Tibial artery (tissue), 4 donors: ENCODE results near the gene ST3GAL2.

Source experiments
- DNase-seq, 2 donors: peaks; one replicate each; pipeline ENCODE4 v3.0.0-alpha.2; 2019
- H3K27ac ChIP-seq, 2 donors: fragments of 200-600 bp; sonication (generic) in 1 of 2; 1 replicate in 1 of 2; 2 replicates in 1 of 2; pipeline ENCODE4 v1.5.1; 2018 to 2019; ENCODE audit warnings: mild to moderate bottlenecking in 1 of 2
- H3K27me3 ChIP-seq, 2 donors: fragments of 200-600 bp; sonication (generic) in 1 of 2; one replicate each; pipeline versions ENCODE4 v1.5.1 to v1.6.0; 2016 to 2019
- H3K36me3 ChIP-seq, 3 donors: fragments of 200-600 bp; sonication (generic) in 2 of 3; one replicate each; pipeline ENCODE4 v1.5.1; 2016 to 2019; ENCODE audit warnings: mild to moderate bottlenecking in 2 of 3
- H3K4me1 ChIP-seq, 4 donors: fragments of 200-600 bp; sonication (generic) in 2 of 4; 1 replicate in 3 of 4; 2 replicates in 1 of 4; pipeline ENCODE4 v1.5.1; 2016 to 2019
- H3K4me3 ChIP-seq, 2 donors: fragments of 200-600 bp; sonication (generic) in 1 of 2; 1 replicate in 1 of 2; 2 replicates in 1 of 2; pipeline ENCODE4 v1.5.1; 2018 to 2019; ENCODE audit warnings: mild to moderate bottlenecking in 2 of 2
- H3K9me3 ChIP-seq, 3 donors: fragments of 200-600 bp; sonication (generic) in 1 of 3; one replicate each; pipeline ENCODE4 v1.5.1; 2016 to 2019
- intact Hi-C: fragments of 100-400 bp; cut with DNase I; formaldehyde crosslinking; loops from one replicate; pipeline ENCODE4 v1.15.0; 2023; ENCODE audit warnings: low total_unique reads
- TF ChIP-seq, protein P1 (sequence below), 2 experiments: fragments of 200-600 bp in 1 of 2; fragments of 450-650 bp in 1 of 2; IDR thresholded peaks; one replicate each; pipeline ENCODE4 v1.5.1; 2017 to 2019; ENCODE audit warnings: antibody characterized with exemption in 2 of 2, mild to moderate bottlenecking in 1 of 2, moderate library complexity in 1 of 2

The ST3GAL2 gene

GRCh38 chr16:70438969-70439862 is at the start of gene ST3GAL2:
Gene ST3GAL2 (minus strand): TSS chr16:70439100. CDS start chr16:70398530, 40,570 bp downstream.
- Histone ChIP-seq H3K4me1 (peaks cover 0 to 34% (median 26%) of the 10 kb centered on the region in 4 donors), H3K27me3 (no peaks in the 10 kb centered on the region), H3K9me3 (no peaks in the 10 kb centered on the region), H3K36me3 (no peaks in the 10 kb centered on the region), H3K27ac (peak within 1 kb of the TSS; percentile 79 to 84), H3K4me3 (peak within 1 kb of the TSS; percentile 85 to 97)
- peak; percentile 96 to 98 for DNase-seq
- TF ChIP-seq, protein P1, sequence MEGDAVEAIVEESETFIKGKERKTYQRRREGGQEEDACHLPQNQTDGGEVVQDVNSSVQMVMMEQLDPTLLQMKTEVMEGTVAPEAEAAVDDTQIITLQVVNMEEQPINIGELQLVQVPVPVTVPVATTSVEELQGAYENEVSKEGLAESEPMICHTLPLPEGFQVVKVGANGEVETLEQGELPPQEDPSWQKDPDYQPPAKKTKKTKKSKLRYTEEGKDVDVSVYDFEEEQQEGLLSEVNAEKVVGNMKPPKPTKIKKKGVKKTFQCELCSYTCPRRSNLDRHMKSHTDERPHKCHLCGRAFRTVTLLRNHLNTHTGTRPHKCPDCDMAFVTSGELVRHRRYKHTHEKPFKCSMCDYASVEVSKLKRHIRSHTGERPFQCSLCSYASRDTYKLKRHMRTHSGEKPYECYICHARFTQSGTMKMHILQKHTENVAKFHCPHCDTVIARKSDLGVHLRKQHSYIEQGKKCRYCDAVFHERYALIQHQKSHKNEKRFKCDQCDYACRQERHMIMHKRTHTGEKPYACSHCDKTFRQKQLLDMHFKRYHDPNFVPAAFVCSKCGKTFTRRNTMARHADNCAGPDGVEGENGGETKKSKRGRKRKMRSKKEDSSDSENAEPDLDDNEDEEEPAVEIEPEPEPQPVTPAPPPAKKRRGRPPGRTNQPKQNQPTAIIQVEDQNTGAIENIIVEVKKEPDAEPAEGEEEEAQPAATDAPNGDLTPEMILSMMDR (IDR thresholded peaks at IDR 0.05): peak in 1 of 2 experiments; percentile 33
- intact Hi-C loops: no loop called here

- no peaks in the 10 kb centered on the region for H3K9me3 ChIP-seq
- no peaks in the 10 kb centered on the region for H3K27me3 ChIP-seq
- TF ChIP-seq, protein P1 (IDR thresholded peaks at IDR 0.05): no peak
- H3K4me1 ChIP-seq: peaks cover 0 to 7% (median 0%) of the 10 kb centered on the region in 4 donors
- no peak for DNase-seq
- intact Hi-C loops: no loop called here
- H3K27ac ChIP-seq: no peak overlapping the region
- H3K4me3 ChIP-seq: no peak overlapping the region
- peaks cover 28 to 98% (median 56%) of the 10 kb centered on the region in 3 donors for H3K36me3 ChIP-seq
Measured at GRCh38 chr16:70484867-70485266, 46.0 kb upstream of the ST3GAL2 start.

DNA sequence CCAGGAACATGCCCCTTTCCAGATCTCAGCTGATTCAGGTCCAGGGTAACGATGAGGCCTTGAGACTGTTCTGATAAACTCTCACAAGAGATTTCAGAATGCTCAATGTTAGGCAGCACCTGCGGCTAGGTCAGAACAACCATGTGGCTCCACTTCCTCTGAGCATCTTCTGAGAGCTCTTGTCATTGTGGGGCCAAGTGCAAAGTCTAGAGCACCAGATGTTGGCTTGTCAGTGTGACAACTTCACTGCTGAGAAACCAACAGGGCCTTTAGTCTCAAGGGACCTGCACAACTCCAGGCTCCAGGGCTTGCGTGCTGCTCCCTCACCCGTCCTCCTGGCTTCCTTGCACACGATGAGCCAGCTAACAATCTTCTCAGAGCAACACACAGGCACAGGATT is 44.5 kb upstream of the ST3GAL2 start:
- DNase-seq: no peak
- peaks cover 24 to 98% (median 61%) of the 10 kb centered on the region in 3 donors for H3K36me3 ChIP-seq
- no peaks in the 10 kb centered on the region for H3K27me3 ChIP-seq
- H3K4me3 ChIP-seq: no peak overlapping the region
- intact Hi-C loops: no loop called here
- TF ChIP-seq, protein P1 (IDR thresholded peaks at IDR 0.05): no peak
- H3K9me3 ChIP-seq: no peaks in the 10 kb centered on the region
- no peak overlapping the region for H3K27ac ChIP-seq
- H3K4me1 ChIP-seq: peaks cover 0 to 7% (median 0%) of the 10 kb centered on the region in 4 donors

DNA sequence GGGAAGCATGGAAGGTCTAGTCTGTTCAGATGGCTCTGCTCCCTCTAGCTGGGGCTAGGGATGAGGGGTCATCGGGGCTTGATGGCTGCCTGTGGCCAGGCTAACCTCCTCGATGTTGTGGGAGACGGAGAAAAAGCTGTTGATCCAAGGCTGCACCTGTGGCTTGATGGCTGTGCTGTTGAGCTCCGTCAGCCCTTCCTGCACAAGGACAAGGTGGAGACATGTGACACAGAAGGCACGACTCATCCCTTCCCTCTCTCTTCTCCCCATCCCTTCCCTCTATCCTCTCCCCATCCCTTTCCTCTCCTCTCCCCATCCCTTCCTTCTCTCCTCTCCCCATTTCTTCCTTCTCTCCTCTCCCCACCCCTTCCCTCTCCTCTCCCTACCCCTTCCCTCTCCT is 43.7 kb upstream of the ST3GAL2 start:
- H3K9me3 ChIP-seq: no peaks in the 10 kb centered on the region
- intact Hi-C loops: no loop called here
- no peak overlapping the region for H3K4me3 ChIP-seq
- no peak for DNase-seq
- H3K36me3 ChIP-seq: peaks cover 16 to 98% (median 67%) of the 10 kb centered on the region in 3 donors
- peak overlapping the region in 1 of 2 donors; percentile 16 for H3K27ac ChIP-seq
- TF ChIP-seq, protein P1 (IDR thresholded peaks at IDR 0.05): no peak
- H3K27me3 ChIP-seq: no peaks in the 10 kb centered on the region
- peaks cover 0 to 7% (median 0%) of the 10 kb centered on the region in 4 donors for H3K4me1 ChIP-seq

DNA sequence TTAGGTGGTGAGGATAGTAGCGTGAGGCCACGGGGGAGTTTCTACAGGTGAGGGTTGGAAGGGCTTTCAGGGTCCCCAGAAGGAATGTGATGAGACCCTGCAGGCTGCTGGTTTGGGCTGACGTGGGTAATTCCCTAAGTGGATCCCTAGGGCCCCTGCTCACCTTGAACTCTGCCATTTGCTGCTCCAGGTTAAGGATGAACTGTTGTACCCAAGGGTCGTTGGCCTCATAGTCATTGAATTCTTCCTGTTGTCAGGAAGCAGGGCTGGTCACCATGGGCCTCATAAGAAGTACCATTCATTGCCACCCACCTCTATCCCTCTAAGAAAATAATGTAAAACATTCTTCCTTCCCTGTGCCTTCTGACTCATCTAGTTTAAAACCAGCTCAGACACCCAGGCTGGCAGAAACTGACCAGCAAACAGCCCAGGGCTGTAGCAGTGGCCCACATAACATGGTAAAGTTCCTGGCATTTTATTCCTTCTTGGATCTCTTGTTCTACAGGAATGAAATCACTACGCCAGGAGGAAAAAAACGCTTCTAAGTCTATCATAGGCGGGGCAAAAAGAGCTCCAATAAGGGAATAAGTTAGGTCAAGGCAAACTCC is 43.1 kb upstream of the ST3GAL2 start:
- TF ChIP-seq, protein P1 (IDR thresholded peaks at IDR 0.05): no peak
- no peak for DNase-seq
- H3K9me3 ChIP-seq: no peaks in the 10 kb centered on the region
- H3K27me3 ChIP-seq: no peaks in the 10 kb centered on the region
- peaks cover 0 to 7% (median 0%) of the 10 kb centered on the region in 4 donors for H3K4me1 ChIP-seq
- no peak overlapping the region for H3K4me3 ChIP-seq
- peaks cover 16 to 98% (median 63%) of the 10 kb centered on the region in 3 donors for H3K36me3 ChIP-seq
- peak overlapping the region in 1 of 2 donors; percentile 16 for H3K27ac ChIP-seq
- intact Hi-C loops: no loop called here
